SJSA1 (cell line): Measurements from ENCODE around the gene TULP4. TPM values are rescaled to one million over a fixed set of nuclear protein-coding genes. Genes with fewer than 3 reads are reported as not detected.
A peak's percentile ranks its signal among the peaks of the same experiment; 100 is the strongest.
"Not testable (repeated sequence)": the region's sequence is repeated elsewhere in the genome, so short reads cannot be mapped to it uniquely, and the experiment has no call there.

ENCODE experiments used
- DNase-seq, 2 experiments: peaks; one replicate each; pipeline ENCODE4 v3.0.0-alpha.2; 2015 to 2020; ENCODE audit warnings: low spot score in 2 of 2, low read depth in 1 of 2
- H3K27ac ChIP-seq: fragments of 250-450 bp; sonication (Bioruptor Pico); 2 replicates; pipeline ENCODE4 v1.5.1; 2020; ENCODE audit warnings: mild to moderate bottlenecking, moderate library complexity
- H3K27me3 ChIP-seq: fragments of 250-450 bp; sonication (Bioruptor Pico); replicated peaks from 2 replicates; pipeline ENCODE4 v1.5.1; 2020; ENCODE audit warnings: mild to moderate bottlenecking, moderate library complexity
- H3K36me3 ChIP-seq: fragments of 250-450 bp; sonication (Bioruptor Pico); 2 replicates; pipeline ENCODE4 v1.5.1; 2020; ENCODE audit warnings: mild to moderate bottlenecking
- H3K4me1 ChIP-seq: fragments of 250-450 bp; sonication (Bioruptor Pico); replicated peaks from 2 replicates; pipeline ENCODE4 v1.6.1; 2021; ENCODE audit warnings: mild to moderate bottlenecking
- H3K4me3 ChIP-seq: fragments of 250-450 bp; sonication (Bioruptor Pico); 2 replicates; pipeline ENCODE4 v1.5.1; 2020; ENCODE audit warnings: mild to moderate bottlenecking
- H3K9me3 ChIP-seq: fragments of 250-450 bp; sonication (Bioruptor Pico); replicated peaks from 2 replicates; pipeline ENCODE4 v1.5.1; 2020; ENCODE audit warnings: mild to moderate bottlenecking
- total RNA-seq: library from RNA; depleted of rRNA; stranded (reverse); fragments of >200 nt; shearing (Covaris generic); gene quantifications from 2 replicates; pipeline ENCODE4 v1.2.3, GENCODE V29; 2014

The TULP4 gene
- total RNA-seq, 1 experiment from 2014 or later, result 70.1 TPM

DNA sequence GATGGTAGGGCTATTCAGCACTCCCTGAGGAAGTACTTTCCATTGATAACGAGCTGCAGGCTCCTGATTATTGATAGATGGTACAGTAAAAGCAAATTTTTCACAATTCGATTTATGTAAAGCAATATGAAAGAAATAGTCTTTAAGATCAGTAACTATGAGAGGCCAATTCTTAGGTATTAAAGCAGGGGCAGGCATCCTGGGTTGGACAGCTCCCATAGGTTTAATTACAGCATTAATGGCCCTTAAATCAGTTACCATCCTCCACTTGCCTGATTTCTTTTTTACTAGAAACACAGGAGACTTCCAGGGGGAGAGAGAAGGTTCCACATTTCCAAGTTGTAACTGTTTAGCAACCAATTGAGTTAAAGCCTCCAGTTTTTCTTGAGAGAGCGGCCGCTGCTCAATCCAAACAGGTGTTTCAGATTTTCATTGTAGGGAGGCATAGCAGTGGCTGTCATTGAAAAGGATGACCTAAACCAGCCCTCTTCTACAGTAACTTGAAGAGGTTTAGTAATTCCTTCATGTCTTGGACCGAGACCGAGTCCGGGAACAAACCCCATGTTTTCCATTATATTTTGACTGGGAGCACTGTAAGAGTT, 10.0 kb upstream of the TULP4 start:
- not testable (repeated sequence) for H3K27ac ChIP-seq, H3K9me3 ChIP-seq, H3K4me3 ChIP-seq, DNase-seq, H3K4me1 ChIP-seq, H3K27me3 ChIP-seq, H3K36me3 ChIP-seq

DNA sequence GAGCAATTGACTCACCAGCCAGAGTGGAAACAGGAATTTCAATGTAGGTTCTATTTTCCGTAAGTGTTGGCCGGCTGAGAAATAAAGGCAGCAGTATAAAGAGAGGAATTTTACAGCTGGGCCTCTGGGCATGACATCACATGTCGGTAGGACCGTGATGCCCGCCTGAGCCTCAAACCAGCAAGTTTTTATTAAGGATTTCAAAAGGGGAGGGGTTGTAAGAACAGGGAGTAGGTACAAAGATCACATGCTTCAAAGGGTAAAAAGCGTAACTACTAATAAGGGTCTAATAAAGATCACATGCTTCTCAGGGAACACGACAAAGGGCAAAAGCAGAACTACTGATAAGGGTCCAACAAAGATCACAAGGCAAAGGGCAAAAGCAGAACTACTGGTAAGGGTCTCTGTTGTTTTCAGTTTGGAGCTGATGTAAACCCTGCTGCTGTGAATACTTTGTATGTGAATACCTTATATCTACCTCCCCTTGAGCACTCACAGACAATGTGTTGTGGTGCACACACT, 9.0 kb upstream of the TULP4 start:
- no peak overlapping the region for H3K4me3 ChIP-seq
- no peaks in the 10 kb centered on the region for H3K9me3 ChIP-seq
- no peak for DNase-seq
- no peaks in the 10 kb centered on the region for H3K27me3 ChIP-seq
- no peaks in the 10 kb centered on the region for H3K36me3 ChIP-seq
- no peak overlapping the region for H3K27ac ChIP-seq
- H3K4me1 ChIP-seq, result peaks cover 7% of the 10 kb centered on the region; the same call in 1 of the 2 replicates

DNA sequence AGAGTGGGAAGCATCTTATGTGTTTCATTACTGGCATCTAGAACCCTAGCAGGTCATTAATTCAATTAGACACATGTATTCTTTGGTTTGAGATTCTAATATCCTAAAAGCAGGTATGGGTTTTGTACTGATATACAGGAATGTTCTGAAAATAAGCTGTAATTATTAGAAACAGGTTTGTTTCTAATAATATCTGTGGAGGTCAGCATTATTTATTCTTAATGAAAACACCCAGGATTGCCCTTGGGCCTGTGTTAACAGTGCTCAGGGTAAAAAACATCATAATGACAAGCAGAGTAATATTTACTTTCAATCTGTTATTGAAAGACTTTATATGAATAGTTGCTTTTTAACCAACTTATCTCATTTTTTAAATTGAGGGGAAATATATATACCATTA, 8.0 kb upstream of the TULP4 start:
- H3K4me1 ChIP-seq, result peaks cover 7% of the 10 kb centered on the region; the same call in 1 of the 2 replicates
- H3K27me3 ChIP-seq, result no peaks in the 10 kb centered on the region
- H3K4me3 ChIP-seq, result no peak overlapping the region
- H3K9me3 ChIP-seq, result no peaks in the 10 kb centered on the region
- H3K36me3 ChIP-seq, result no peaks in the 10 kb centered on the region
- no peak for DNase-seq
- H3K27ac ChIP-seq, result no peak overlapping the region

DNA sequence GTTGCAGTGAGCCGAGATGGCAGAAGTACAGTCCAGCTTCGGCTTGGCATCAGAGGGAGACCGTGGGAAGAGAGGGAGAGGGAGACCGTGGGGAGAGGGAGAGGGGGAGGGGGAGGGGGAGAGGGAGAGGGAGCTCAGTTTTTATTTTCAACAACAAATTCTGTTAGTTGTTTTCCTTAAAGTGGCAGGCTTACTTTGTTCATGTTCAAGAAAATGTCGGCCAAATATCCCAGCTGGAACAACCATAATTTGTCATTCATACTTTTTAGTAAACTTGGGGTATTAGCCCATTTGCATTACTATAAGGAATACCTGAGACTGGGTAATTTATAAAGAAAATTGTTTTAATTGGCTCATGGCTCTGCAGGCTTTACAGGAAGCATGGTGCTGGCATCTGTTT, 2.5 kb upstream of the TULP4 start:
- Histone ChIP-seq H3K36me3 (peaks cover 27% of the 10 kb centered on the region), H3K4me3 (no peak overlapping the region), H3K4me1 (no peaks in the 10 kb centered on the region), H3K27me3 (no peaks in the 10 kb centered on the region), H3K27ac (no peak overlapping the region), H3K9me3 (no peaks in the 10 kb centered on the region)
- no peak for DNase-seq

DNA sequence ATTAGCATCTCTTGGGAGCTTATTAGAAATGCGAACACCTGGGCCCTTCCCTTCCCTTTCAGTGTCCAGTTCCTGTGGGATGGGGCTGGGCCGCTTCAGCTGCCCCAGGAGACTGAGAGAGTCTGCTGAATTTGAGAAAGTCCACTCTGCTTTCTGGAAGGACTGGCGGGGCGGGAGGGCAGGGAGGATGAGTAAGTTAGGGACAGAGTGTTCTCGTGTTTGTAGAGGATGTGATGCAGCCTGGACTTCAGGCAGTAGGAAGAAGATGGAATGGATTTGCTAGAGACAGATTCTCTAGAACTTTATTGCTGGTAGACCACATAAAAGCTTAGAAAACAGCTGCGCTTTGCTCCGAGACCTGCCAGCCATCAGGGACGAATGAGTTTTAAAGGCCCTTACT, 1.1 kb upstream of the TULP4 start:
- no peaks in the 10 kb centered on the region for H3K4me1 ChIP-seq
- no peaks in the 10 kb centered on the region for H3K9me3 ChIP-seq
- no peak overlapping the region for H3K4me3 ChIP-seq
- DNase-seq, result no peak
- peaks cover 36% of the 10 kb centered on the region for H3K36me3 ChIP-seq
- H3K27ac ChIP-seq, result no peak overlapping the region
- H3K27me3 ChIP-seq, result no peaks in the 10 kb centered on the region

DNA sequence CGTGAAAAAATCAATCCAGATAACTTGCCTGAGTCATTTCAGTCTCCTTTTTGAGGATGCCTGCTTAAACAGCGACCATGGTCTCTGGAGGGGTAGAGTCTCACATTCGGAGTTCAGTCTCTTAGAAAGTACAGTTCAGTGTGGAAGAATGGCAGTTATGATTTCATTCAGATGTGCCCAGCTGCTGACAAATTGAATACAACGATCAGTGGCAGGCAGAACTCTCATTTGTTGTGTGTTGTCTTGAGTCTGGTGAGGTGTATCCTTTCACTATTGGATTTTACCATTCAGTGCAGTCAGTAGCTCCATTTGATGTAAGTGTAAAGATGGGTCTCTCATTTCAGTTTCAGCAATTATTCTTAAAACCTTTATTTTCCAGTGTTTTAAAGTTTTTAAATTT, 639 bp upstream of the TULP4 start:
- Histone ChIP-seq H3K9me3 (no peaks in the 10 kb centered on the region), H3K27me3 (no peaks in the 10 kb centered on the region), H3K27ac (no peak overlapping the region), H3K36me3 (peaks cover 38% of the 10 kb centered on the region), H3K4me3 (no peak overlapping the region), H3K4me1 (no peaks in the 10 kb centered on the region)
- no peak for DNase-seq

DNA sequence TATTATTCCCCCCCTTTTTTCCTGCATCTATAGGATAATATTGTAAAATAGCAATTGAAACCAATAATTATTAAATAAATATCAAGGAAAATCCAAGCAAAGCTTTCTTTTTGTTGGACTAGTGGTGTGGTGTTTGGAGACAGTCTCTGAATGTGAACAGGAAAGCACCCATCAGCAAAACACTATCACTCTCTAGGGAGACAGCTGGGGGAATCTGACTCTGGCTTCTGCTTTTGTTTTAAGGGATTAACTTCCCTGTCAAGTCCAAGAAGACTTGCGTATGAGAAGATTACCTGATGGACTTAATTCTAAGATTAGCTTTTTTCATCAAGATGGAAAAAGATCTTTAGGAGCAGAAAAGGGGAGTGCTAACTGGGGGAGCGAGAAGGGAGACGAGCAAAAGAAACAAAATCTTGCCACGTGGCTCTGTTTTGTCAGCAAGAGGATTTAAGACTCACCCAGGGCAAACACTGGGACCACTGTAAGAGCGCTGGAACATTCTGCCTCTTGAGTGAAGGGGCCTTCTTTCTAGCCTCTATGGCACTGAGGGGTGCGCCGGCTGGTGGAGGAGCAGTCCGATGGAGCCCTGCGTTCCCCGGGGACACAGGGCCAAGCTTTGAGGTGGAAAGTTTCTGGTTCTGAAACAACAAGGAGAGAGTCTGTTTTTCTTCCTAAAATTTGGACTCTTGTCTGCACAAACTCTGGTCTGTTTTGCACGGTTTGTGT, 570 bp downstream of the TULP4 start:
- peaks cover 42% of the 10 kb centered on the region for H3K36me3 ChIP-seq
- no peak overlapping the region for H3K27ac ChIP-seq
- H3K27me3 ChIP-seq, result no peaks in the 10 kb centered on the region
- no peak overlapping the region for H3K4me3 ChIP-seq
- no peak for DNase-seq
- H3K4me1 ChIP-seq, result no peaks in the 10 kb centered on the region
- no peaks in the 10 kb centered on the region for H3K9me3 ChIP-seq

DNA sequence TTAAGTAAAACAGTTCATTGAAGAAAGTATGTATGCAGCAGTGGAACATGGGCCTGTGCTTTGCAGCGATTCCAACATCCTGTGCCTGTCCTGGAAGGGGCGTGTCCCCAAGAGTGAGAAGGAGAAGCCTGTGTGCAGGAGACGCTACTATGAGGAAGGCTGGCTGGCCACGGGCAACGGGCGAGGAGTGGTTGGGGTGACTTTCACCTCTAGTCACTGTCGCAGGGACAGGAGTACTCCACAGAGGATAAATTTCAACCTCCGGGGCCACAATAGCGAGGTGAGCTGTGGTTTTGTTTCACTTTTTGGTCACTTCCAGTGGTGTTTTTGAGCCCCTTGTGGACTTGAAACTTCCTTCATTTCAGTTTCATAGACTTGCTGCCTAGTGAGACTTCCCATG, 1.7 kb downstream of the TULP4 start:
- Histone ChIP-seq H3K9me3 (no peaks in the 10 kb centered on the region), H3K27ac (no peak overlapping the region), H3K4me3 (no peak overlapping the region), H3K36me3 (peaks cover 42% of the 10 kb centered on the region), H3K27me3 (no peaks in the 10 kb centered on the region), H3K4me1 (no peaks in the 10 kb centered on the region)
- no peak for DNase-seq

DNA sequence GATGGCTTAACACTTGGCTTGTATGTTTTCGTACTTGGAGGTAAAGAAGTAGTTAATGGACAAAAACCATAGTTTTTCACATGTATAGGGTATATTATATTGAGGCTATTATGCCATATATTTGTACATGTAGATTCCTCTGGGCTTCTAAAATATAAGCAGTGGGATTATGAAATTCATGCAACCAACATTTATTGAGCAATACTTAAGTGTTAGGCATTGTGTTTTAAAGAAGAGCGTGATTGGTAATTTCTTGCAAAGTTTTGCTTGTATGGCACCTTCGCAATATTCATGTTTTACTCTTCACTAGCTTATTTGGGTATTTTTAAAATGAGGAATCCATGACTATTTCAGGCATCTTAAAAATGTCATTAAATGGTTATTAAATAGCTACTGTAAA, 2.5 kb downstream of the TULP4 start:
- no peaks in the 10 kb centered on the region for H3K9me3 ChIP-seq
- H3K4me1 ChIP-seq, result no peaks in the 10 kb centered on the region
- peaks cover 42% of the 10 kb centered on the region for H3K36me3 ChIP-seq
- no peak overlapping the region for H3K27ac ChIP-seq
- no peak for DNase-seq
- no peak overlapping the region for H3K4me3 ChIP-seq
- no peaks in the 10 kb centered on the region for H3K27me3 ChIP-seq

DNA sequence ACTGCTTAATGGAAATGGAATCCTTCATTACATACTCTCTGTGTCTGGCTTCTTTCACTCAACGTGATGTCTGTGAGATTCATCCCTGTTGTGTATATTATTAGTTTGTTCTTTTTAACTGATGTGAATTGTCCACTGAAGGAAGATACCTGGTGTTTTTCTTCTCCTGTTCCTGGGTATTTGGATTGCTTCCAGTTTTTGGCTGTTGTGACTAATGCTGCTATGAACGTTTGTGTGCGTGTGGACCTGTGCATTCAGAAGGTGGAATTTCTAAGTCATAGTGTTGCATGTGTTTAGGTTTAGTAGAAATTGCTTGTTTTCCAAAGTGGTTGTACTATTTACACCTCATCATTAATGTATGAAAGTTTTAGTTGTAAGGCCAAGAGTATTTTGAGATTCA, 3.8 kb downstream of the TULP4 start:
- no peak for DNase-seq
- Histone ChIP-seq H3K27ac (no peak overlapping the region), H3K36me3 (peaks cover 42% of the 10 kb centered on the region), H3K9me3 (no peaks in the 10 kb centered on the region), H3K27me3 (no peaks in the 10 kb centered on the region), H3K4me1 (no peaks in the 10 kb centered on the region), H3K4me3 (no peak overlapping the region)

DNA sequence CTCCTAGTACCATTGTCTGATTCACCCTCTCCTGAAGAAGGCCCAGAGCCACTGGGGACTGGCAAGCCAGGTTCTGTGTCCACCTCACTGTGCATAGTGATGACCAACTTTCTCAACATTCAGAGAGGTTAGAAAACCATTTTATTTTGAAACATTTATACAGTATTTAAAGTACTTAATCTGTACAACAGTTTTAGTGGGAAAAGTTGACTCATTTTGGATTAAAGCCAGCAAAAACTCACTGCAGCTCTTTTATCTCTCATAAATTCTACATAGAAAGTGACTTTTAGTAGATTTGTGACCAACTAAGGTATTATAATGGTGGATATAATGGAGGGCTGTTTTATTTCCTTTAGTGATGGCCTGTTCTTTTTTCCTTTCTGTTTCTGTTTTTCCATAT, 9.7 kb downstream of the TULP4 start:
- no peak overlapping the region for H3K27ac ChIP-seq
- H3K36me3 ChIP-seq, result 0 out of 2 replicates have a peak, but pooled peaks cover under 1% of the 10 kb centered on the region
- no peaks in the 10 kb centered on the region for H3K9me3 ChIP-seq
- no peak overlapping the region for H3K4me3 ChIP-seq
- H3K27me3 ChIP-seq, result no peaks in the 10 kb centered on the region
- H3K4me1 ChIP-seq, result peaks cover 11% of the 10 kb centered on the region; the same call in 1 of the 2 replicates
- peak in 1 of 2 experiments; percentile 14 for DNase-seq

DNA sequence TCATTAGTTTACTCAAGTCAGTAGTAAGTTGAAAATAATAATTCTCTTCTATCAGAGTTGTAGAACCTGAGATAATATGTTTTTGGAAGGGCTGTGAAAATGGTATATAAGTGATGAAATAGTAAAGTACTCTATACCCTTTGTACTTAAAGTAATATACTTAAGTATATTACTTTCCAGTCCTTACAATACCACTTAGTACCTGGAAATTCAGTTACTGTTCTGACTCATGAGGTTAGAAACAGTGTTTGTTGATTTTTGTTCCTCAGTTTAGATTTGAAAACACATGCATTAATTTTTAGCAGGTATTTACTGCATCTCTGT, 10.1 kb downstream of the TULP4 start:
- Histone ChIP-seq H3K27ac (no peak overlapping the region), H3K4me3 (no peak overlapping the region), H3K9me3 (no peaks in the 10 kb centered on the region), H3K36me3 (no peaks in the 10 kb centered on the region), H3K27me3 (no peaks in the 10 kb centered on the region), H3K4me1 (peaks cover 11% of the 10 kb centered on the region; the same call in 1 of the 2 replicates)
- no peak for DNase-seq

DNA sequence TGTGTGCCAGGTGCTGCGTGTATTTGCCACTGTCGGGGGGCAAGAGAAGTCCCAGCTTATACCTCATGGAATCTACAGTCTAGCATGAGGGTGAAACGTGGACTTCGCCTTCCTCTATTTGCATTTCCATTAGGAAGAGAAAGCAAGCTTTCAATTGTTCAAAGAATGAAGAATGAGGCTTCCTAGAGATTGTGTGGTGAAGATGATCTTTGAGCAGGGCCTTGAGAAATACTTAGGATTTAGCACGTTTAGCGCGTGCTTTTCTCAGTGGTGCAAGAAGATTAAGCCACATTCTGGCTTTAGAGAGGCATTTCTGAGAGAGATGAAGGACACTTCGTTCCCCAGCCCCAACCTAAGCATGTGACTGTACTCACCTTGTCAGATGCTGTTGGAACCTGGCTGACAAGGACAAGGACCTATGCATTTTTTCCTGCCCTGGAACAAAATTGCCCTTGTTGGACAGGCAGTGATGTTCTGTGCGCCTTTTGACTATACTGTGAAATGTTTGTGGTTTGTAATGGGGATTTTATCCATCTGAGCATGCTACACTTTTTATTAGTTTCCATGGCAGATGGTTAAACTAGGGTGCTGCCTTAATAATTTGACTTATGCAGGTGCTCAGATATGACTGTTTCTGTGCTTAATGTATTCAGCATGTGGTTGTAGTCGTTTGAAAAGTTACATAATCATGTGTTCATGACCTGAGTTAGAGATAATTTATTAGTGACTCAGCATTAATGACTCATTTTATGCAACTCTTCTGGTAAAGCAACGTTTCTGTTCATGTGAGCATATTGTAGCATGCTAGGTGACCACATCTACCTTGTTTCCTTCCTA, 10.7 kb downstream of the TULP4 start:
- Histone ChIP-seq H3K4me1 (peaks cover 11% of the 10 kb centered on the region; the same call in 1 of the 2 replicates), H3K27me3 (no peaks in the 10 kb centered on the region), H3K36me3 (no peaks in the 10 kb centered on the region), H3K9me3 (no peaks in the 10 kb centered on the region), H3K4me3 (no peak overlapping the region), H3K27ac (no peak overlapping the region)
- DNase-seq, result no peak

DNA sequence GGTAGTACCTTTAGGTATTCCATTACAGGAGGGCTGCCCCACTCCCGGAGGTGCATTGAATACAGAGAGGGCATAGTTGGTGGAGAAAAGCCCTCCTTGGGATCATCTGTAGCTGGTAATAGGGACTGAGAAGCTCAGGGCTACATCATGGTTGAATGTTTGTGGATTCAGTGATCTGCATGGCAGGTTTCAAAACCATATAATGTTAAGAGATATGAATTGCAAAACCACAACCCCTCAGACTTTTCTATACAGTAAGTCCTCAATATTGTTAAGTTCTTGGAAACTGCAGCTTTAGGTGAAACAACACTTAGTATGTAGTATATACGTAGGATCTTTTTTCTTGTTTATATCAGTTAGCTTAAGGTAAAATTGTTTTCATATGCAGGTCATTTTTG, 11.3 kb downstream of the TULP4 start:
- Histone ChIP-seq H3K27me3 (no peaks in the 10 kb centered on the region), H3K4me1 (peaks cover 11% of the 10 kb centered on the region; the same call in 1 of the 2 replicates), H3K27ac (no peak overlapping the region), H3K9me3 (no peaks in the 10 kb centered on the region), H3K4me3 (no peak overlapping the region), H3K36me3 (no peaks in the 10 kb centered on the region)
- DNase-seq, result no peak
